Endodermal cell (in vitro differentiated cells): ENCODE measurements around the gene HCAR3. TPM values are rescaled to one million over a fixed set of nuclear protein-coding genes. Genes with fewer than 3 reads are reported as not detected.
"Not testable (repeated sequence)": the region's sequence is repeated elsewhere in the genome, so short reads cannot be mapped to it uniquely, and the experiment has no call there.

ENCODE experiments used
- DNase-seq: peaks from one replicate; pipeline ENCODE4 v3.0.0-alpha.2; 2017
- H3K27ac ChIP-seq: 2 replicates; pipeline ENCODE4 v1.5.1; 2013; ENCODE audit warnings: mild to moderate bottlenecking, low read depth, low read length, moderate library complexity
- H3K27me3 ChIP-seq: 2 replicates; pipeline ENCODE4 v1.6.1; 2013; ENCODE audit warnings: mild to moderate bottlenecking, low read length, moderate library complexity; ENCODE audit not compliant: insufficient read depth, control insufficient read depth, poor library complexity, severe bottlenecking
- H3K36me3 ChIP-seq: 2 replicates; pipeline ENCODE4 v1.7.0; 2013; ENCODE audit warnings: mild to moderate bottlenecking, low read length, moderate library complexity; ENCODE audit not compliant: control insufficient read depth, insufficient read depth
- H3K4me1 ChIP-seq: one replicate; pipeline ENCODE4 v1.7.0; 2013; ENCODE audit warnings: low read length; ENCODE audit not compliant: control insufficient read depth, insufficient read depth
- H3K4me3 ChIP-seq: 2 replicates; pipeline ENCODE4 v1.5.1; 2013; ENCODE audit warnings: mild to moderate bottlenecking, low read length, moderate library complexity
- H3K9ac ChIP-seq: 2 replicates; pipeline ENCODE4 v1.6.1; 2013; ENCODE audit warnings: mild to moderate bottlenecking, low read length, moderate library complexity; ENCODE audit not compliant: poor library complexity, severe bottlenecking; ENCODE audit errors: extremely low read depth
- H3K9me3 ChIP-seq: 2 replicates; pipeline ENCODE4 v1.6.1; 2013; ENCODE audit warnings: mild to moderate bottlenecking, low read length, moderate library complexity; ENCODE audit not compliant: control insufficient read depth
- H3K27ac Mint-ChIP-seq: 2 replicates; pipeline ENCODE4 v1.8.0; 2020; ENCODE audit warnings: mixed read lengths
- H3K27me3 Mint-ChIP-seq: 2 replicates; pipeline ENCODE4 v1.8.0; 2021; ENCODE audit warnings: mild to moderate bottlenecking, mixed read lengths; ENCODE audit not compliant: insufficient read depth
- H3K36me3 Mint-ChIP-seq: 2 replicates; pipeline ENCODE4 v1.8.0; 2020; ENCODE audit warnings: low read depth, mixed read lengths
- H3K4me1 Mint-ChIP-seq: 2 replicates; pipeline ENCODE4 v1.8.0; 2020; ENCODE audit warnings: mixed read lengths
- H3K4me3 Mint-ChIP-seq: 2 replicates; pipeline ENCODE4 v1.8.0; 2020; ENCODE audit warnings: mild to moderate bottlenecking, moderate library complexity, mixed read lengths
- H3K9me3 Mint-ChIP-seq: 2 replicates; pipeline ENCODE4 v1.8.0; 2020; ENCODE audit warnings: mild to moderate bottlenecking, mixed read lengths
- WGBS, 2 experiments: methylation state at CpG; one replicate each; pipeline versions ENCODE4 v1.1.5 to v1.1.7; 2013; ENCODE audit warnings: missing lambda C conversion rate in 2 of 2, mixed read lengths in 1 of 2; ENCODE audit not compliant: insufficient coverage in 1 of 2, insufficient read length in 1 of 2; 5-methylcytosine and 5-hydroxymethylcytosine counted together
- total RNA-seq, 2 donors: library from RNA; stranded (reverse); fragmentation: NEBNext Ultra II Directional in 1 of 2; extraction: Animal tissue kit (Norgen Biotek cat#: 25700) in 1 of 2; gene quantifications; 2 replicates in 1 of 2; 3 replicates in 1 of 2; pipeline ENCODE4 v1.2.1, GENCODE V29; 2021
- TF ChIP-seq, protein P1 (sequence below): fragments of 200-600 bp; sonication (generic); conservative IDR thresholded peaks from 2 replicates; pipeline ENCODE4 v1.5.0; 2021; ENCODE audit warnings: antibody characterized with exemption, mild to moderate bottlenecking

HCAR3 gene
- total RNA-seq, 2 donors from 2014 or later, result not detected

GRCh38 chr12:122686538-122686937 lies 30.1 kb downstream of the HCAR3 start:
- H3K27me3 Mint-ChIP-seq, result peaks cover 26% of the 10 kb centered on the region
- 97 to 100% methylated on average over 2 to 3 of the region's 3 CpGs for WGBS, 2 experiments
- Histone ChIP-seq H3K36me3 (no peaks in the 10 kb centered on the region), H3K9ac (no peak overlapping the region), H3K4me1 (no peaks in the 10 kb centered on the region), H3K4me3 (no peak overlapping the region), H3K27me3 (no peaks in the 10 kb centered on the region), H3K27ac (no peak overlapping the region), H3K9me3 (no peaks in the 10 kb centered on the region)
- no peaks in the 10 kb centered on the region for H3K9me3 Mint-ChIP-seq
- H3K27ac Mint-ChIP-seq, result no peak overlapping the region
- H3K36me3 Mint-ChIP-seq, result no peaks in the 10 kb centered on the region
- H3K4me3 Mint-ChIP-seq, result no peak overlapping the region
- TF ChIP-seq, protein P1, sequence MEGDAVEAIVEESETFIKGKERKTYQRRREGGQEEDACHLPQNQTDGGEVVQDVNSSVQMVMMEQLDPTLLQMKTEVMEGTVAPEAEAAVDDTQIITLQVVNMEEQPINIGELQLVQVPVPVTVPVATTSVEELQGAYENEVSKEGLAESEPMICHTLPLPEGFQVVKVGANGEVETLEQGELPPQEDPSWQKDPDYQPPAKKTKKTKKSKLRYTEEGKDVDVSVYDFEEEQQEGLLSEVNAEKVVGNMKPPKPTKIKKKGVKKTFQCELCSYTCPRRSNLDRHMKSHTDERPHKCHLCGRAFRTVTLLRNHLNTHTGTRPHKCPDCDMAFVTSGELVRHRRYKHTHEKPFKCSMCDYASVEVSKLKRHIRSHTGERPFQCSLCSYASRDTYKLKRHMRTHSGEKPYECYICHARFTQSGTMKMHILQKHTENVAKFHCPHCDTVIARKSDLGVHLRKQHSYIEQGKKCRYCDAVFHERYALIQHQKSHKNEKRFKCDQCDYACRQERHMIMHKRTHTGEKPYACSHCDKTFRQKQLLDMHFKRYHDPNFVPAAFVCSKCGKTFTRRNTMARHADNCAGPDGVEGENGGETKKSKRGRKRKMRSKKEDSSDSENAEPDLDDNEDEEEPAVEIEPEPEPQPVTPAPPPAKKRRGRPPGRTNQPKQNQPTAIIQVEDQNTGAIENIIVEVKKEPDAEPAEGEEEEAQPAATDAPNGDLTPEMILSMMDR, result no peak
- peaks cover 2% of the 10 kb centered on the region for H3K4me1 Mint-ChIP-seq
- DNase-seq, result no peak

- H3K4me3 Mint-ChIP-seq, result no peak overlapping the region
- Histone ChIP-seq H3K4me3 (no peak overlapping the region), H3K27ac (no peak overlapping the region), H3K9ac (no peak overlapping the region), H3K36me3 (no peaks in the 10 kb centered on the region), H3K4me1 (no peaks in the 10 kb centered on the region), H3K9me3 (no peaks in the 10 kb centered on the region), H3K27me3 (no peaks in the 10 kb centered on the region)
- peaks cover 28% of the 10 kb centered on the region for H3K27me3 Mint-ChIP-seq
- no peaks in the 10 kb centered on the region for H3K36me3 Mint-ChIP-seq
- no peaks in the 10 kb centered on the region for H3K4me1 Mint-ChIP-seq
- TF ChIP-seq, protein P1, result no peak
- WGBS, 2 experiments, result 73 to 83% methylated on average over 3 to 5 of the region's 5 CpGs
- no peak overlapping the region for H3K27ac Mint-ChIP-seq
- DNase-seq, result no peak
- no peaks in the 10 kb centered on the region for H3K9me3 Mint-ChIP-seq
Observed at GRCh38 chr12:122684297-122684813, 32.3 kb downstream of the HCAR3 start.

GRCh38 chr12:122681814-122682213 lies 34.8 kb downstream of the HCAR3 start:
- 91 to 100% methylated on average over 1 to 4 of the region's 4 CpGs for WGBS, 2 experiments
- no peaks in the 10 kb centered on the region for H3K36me3 ChIP-seq
- H3K9ac ChIP-seq, result no peak overlapping the region
- H3K4me1 Mint-ChIP-seq, result no peaks in the 10 kb centered on the region
- no peaks in the 10 kb centered on the region for H3K4me1 ChIP-seq
- no peak for DNase-seq
- H3K27me3 Mint-ChIP-seq, result peaks cover 26% of the 10 kb centered on the region
- no peaks in the 10 kb centered on the region for H3K36me3 Mint-ChIP-seq
- no peaks in the 10 kb centered on the region for H3K27me3 ChIP-seq
- H3K9me3 Mint-ChIP-seq, result peaks cover 5% of the 10 kb centered on the region
- no peak overlapping the region for H3K4me3 ChIP-seq
- no peak overlapping the region for H3K4me3 Mint-ChIP-seq
- no peak overlapping the region for H3K27ac ChIP-seq
- H3K9me3 ChIP-seq, result no peaks in the 10 kb centered on the region
- TF ChIP-seq, protein P1, result no peak
- H3K27ac Mint-ChIP-seq, result no peak overlapping the region

- not testable (repeated sequence) for H3K36me3 Mint-ChIP-seq, H3K4me1 Mint-ChIP-seq, H3K27ac Mint-ChIP-seq
Observed at GRCh38 chr12:122680989-122681388, 35.6 kb downstream of the HCAR3 start.

DNA sequence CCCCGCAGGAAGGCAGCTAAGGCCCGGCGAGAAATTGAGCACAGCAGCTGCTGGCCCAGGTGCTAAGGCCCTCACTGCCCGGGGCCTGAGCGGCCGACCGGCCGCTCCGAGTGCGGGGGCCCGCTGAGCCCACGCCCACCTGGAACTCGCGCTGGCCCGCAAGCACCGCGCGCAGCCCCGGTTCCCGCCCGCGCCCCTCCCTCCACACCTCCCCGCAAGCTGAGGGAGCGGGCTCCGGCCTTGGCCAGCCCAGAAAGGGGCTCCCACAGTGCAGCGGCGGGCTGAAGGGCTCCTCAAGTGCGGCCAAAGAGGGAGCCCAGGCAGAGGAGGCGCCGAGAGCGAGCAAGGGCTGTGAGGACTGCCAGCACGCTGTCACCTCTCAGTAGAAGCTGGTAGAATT lies 39.8 kb downstream of the HCAR3 start:
- not testable (repeated sequence) for H3K4me1 ChIP-seq, H3K36me3 ChIP-seq, DNase-seq, H3K27me3 Mint-ChIP-seq, H3K4me3 ChIP-seq, H3K9ac ChIP-seq, H3K27ac ChIP-seq, H3K27me3 ChIP-seq, H3K4me1 Mint-ChIP-seq, H3K9me3 Mint-ChIP-seq, H3K36me3 Mint-ChIP-seq, H3K4me3 Mint-ChIP-seq, H3K27ac Mint-ChIP-seq, H3K9me3 ChIP-seq
- 93 to 98% methylated on average over 12 to 32 of the region's 32 CpGs for WGBS, 2 experiments

More at GRCh38 chr12:122680989-122681388, 35.6 kb downstream of the HCAR3 start:
- not testable (repeated sequence) for H3K4me1 ChIP-seq, H3K36me3 ChIP-seq, H3K9me3 Mint-ChIP-seq, H3K27ac ChIP-seq, H3K9ac ChIP-seq, H3K4me3 Mint-ChIP-seq, H3K27me3 ChIP-seq, H3K9me3 ChIP-seq, H3K4me3 ChIP-seq, DNase-seq
- H3K27me3 Mint-ChIP-seq, result peaks cover 19% of the 10 kb centered on the region
- 83 to 85% methylated on average over 6 of the region's 6 CpGs for WGBS, 2 experiments
